ENCODE results near the gene ACP3. TPM values are rescaled to one million over a fixed set of nuclear protein-coding genes. Genes with fewer than 3 reads are reported as not detected.

The ACP3 gene
- polyA plus RNA-seq, 1 donor from 2014 or later = not detected

DNA sequence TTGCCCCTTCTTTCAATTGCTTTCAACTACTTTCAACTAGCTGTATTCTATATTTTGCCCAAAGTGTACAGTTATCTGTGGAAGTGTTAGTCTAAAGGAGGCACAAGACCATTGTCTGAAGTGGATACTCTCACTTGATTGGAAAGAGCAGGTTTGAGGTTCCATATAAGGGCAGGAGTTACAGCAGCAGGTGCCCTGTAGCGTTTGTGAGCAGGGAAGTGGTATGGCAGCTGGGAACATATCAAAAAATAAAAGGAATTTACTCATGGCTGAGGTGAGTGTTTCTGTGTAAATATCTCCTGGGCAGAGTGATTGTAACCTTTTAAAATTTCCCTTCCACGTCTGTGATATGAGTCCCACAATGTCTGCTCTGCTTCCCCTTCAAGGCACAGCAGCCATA lies 61.6 kb downstream of the ACP3 start:
- Histone ChIP-seq H3K79me2 (replicated peaks; ENCODE audit: insufficient read depth, low read length) (no peaks in the 10 kb centered on the region), H3K9ac (ENCODE audit: low read length) (no peak overlapping the region), H3K27ac (ENCODE audit: low read length) (no peak overlapping the region), H3K4me2 (ENCODE audit: low read length) (no peak overlapping the region), H3K9me2 (ENCODE audit: insufficient read depth, low read length) (no peaks in the 10 kb centered on the region), H3K36me3 (ENCODE audit: insufficient read depth, low read length) (no peaks in the 10 kb centered on the region), H3K4me3 (ENCODE audit: low read length) (no peak overlapping the region), H3K9me3 (ENCODE audit: low read length) (no peaks in the 10 kb centered on the region), H3K27me3 (ENCODE audit: insufficient read depth, low read depth, low read length) (no peaks in the 10 kb centered on the region), H4K20me1 (ENCODE audit: insufficient read depth) (no peaks in the 10 kb centered on the region), H2AFZ (ENCODE audit: low read depth, low read length) (no peak overlapping the region), H3F3A (ENCODE audit: insufficient read depth, low read length, poor library complexity, severe bottlenecking) (no peaks in the 10 kb centered on the region)
- TF ChIP-seq RAD21 (conservative IDR thresholded peaks at IDR 0.05) (no peak), MXI1 (conservative IDR thresholded peaks at IDR 0.05; ENCODE audit: poor library complexity, severe bottlenecking) (no peak), POLR2AphosphoS5 (IDR thresholded peaks at IDR 0.05) (no peak)

DNA sequence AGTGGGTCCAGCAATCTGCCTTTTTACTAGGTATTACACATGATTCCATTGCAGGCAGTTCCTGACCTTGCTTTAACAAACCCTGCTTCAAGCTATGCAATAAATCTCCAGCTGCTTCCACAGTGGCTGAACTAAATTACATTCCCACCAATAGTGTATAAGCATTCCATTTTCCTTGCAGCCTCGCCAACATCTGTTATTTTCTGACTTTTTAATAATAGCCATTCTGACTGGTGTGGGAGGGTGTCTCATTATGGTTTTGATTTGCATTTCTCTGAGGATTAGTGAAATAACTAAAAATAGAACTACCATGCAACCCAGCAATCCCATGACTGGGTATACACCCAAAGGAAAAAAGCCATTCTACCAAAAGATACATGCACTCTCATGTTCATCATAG lies 63.7 kb downstream of the ACP3 start:
- H3K79me2 ChIP-seq (replicated peaks; ENCODE audit: insufficient read depth, low read length) = no peaks in the 10 kb centered on the region
- H3F3A ChIP-seq (ENCODE audit: insufficient read depth, low read length, poor library complexity, severe bottlenecking) = no peaks in the 10 kb centered on the region
- no peaks in the 10 kb centered on the region for H3K9me3 ChIP-seq (ENCODE audit: low read length)
- H3K4me3 ChIP-seq (ENCODE audit: low read length) = no peak overlapping the region
- H3K9ac ChIP-seq (ENCODE audit: low read length) = no peak overlapping the region
- no peaks in the 10 kb centered on the region for H3K9me2 ChIP-seq (ENCODE audit: insufficient read depth, low read length)
- H3K27ac ChIP-seq (ENCODE audit: low read length) = no peak overlapping the region
- TF ChIP-seq POLR2AphosphoS5 (IDR thresholded peaks at IDR 0.05) (no peak), SMC3 (conservative IDR thresholded peaks at IDR 0.05; ENCODE audit: poor library complexity) (no peak), MXI1 (conservative IDR thresholded peaks at IDR 0.05; ENCODE audit: poor library complexity, severe bottlenecking) (no peak), EP300 (conservative IDR thresholded peaks at IDR 0.05; ENCODE audit: poor library complexity, severe bottlenecking) (no peak), TAF1 (IDR thresholded peaks at IDR 0.05; ENCODE audit: low read depth) (no peak), RAD21 (conservative IDR thresholded peaks at IDR 0.05) (no peak)
- TF ChIP-seq, protein P1, sequence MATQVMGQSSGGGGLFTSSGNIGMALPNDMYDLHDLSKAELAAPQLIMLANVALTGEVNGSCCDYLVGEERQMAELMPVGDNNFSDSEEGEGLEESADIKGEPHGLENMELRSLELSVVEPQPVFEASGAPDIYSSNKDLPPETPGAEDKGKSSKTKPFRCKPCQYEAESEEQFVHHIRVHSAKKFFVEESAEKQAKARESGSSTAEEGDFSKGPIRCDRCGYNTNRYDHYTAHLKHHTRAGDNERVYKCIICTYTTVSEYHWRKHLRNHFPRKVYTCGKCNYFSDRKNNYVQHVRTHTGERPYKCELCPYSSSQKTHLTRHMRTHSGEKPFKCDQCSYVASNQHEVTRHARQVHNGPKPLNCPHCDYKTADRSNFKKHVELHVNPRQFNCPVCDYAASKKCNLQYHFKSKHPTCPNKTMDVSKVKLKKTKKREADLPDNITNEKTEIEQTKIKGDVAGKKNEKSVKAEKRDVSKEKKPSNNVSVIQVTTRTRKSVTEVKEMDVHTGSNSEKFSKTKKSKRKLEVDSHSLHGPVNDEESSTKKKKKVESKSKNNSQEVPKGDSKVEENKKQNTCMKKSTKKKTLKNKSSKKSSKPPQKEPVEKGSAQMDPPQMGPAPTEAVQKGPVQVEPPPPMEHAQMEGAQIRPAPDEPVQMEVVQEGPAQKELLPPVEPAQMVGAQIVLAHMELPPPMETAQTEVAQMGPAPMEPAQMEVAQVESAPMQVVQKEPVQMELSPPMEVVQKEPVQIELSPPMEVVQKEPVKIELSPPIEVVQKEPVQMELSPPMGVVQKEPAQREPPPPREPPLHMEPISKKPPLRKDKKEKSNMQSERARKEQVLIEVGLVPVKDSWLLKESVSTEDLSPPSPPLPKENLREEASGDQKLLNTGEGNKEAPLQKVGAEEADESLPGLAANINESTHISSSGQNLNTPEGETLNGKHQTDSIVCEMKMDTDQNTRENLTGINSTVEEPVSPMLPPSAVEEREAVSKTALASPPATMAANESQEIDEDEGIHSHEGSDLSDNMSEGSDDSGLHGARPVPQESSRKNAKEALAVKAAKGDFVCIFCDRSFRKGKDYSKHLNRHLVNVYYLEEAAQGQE (IDR thresholded peaks at IDR 0.05; ENCODE audit: borderline replicate concordance) = no peak
- H3K4me2 ChIP-seq (ENCODE audit: low read length) = no peak overlapping the region
- H3K27me3 ChIP-seq (ENCODE audit: insufficient read depth, low read depth, low read length) = no peaks in the 10 kb centered on the region
- H3K36me3 ChIP-seq (ENCODE audit: insufficient read depth, low read length) = no peaks in the 10 kb centered on the region
- no peak overlapping the region for H2AFZ ChIP-seq (ENCODE audit: low read depth, low read length)
- no peaks in the 10 kb centered on the region for H4K20me1 ChIP-seq (ENCODE audit: insufficient read depth)

DNA sequence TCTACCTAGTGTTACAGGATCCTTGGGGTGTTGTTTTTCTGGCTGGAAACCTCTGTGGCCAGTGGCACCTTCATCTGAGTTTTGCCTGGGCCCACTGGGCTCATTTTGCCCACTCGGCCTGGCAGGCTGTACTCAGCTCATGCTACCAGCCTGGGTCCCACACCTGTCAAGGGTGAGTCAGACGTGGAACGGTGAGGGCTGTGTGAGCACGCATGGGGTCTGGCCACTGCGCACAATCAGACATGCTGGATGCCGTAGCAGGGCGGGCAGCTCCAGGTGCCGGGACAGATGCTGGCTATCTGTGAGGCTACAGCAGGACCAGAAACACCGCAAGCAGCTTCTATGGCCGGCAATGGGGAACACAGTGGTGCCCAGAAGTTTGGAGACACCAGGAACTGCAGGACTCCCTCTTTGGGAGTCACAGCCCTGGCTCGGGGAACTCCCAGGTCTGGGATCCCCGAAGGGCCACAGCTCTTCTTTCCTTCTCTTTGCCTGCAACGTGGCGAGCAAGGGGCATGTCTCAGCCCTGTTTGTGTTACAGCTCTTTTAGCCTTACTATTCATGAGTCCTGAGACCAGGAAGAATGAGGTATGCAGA lies 64.2 kb downstream of the ACP3 start:
- no peak overlapping the region for H3K4me3 ChIP-seq (ENCODE audit: low read length)
- no peaks in the 10 kb centered on the region for H4K20me1 ChIP-seq (ENCODE audit: insufficient read depth)
- no peaks in the 10 kb centered on the region for H3K36me3 ChIP-seq (ENCODE audit: insufficient read depth, low read length)
- no peaks in the 10 kb centered on the region for H3K9me2 ChIP-seq (ENCODE audit: insufficient read depth, low read length)
- TF ChIP-seq RAD21 (conservative IDR thresholded peaks at IDR 0.05) (no peak), EZH2 (IDR thresholded peaks at IDR 0.05; ENCODE audit: borderline replicate concordance, insufficient read depth, low read length, poor library complexity, severe bottlenecking) (no peak), TAF1 (IDR thresholded peaks at IDR 0.05; ENCODE audit: low read depth) (no peak), MXI1 (conservative IDR thresholded peaks at IDR 0.05; ENCODE audit: poor library complexity, severe bottlenecking) (no peak), EP300 (conservative IDR thresholded peaks at IDR 0.05; ENCODE audit: poor library complexity, severe bottlenecking) (no peak), SMC3 (conservative IDR thresholded peaks at IDR 0.05; ENCODE audit: poor library complexity) (no peak), POLR2AphosphoS5 (IDR thresholded peaks at IDR 0.05) (no peak)
- TF ChIP-seq, protein P2, sequence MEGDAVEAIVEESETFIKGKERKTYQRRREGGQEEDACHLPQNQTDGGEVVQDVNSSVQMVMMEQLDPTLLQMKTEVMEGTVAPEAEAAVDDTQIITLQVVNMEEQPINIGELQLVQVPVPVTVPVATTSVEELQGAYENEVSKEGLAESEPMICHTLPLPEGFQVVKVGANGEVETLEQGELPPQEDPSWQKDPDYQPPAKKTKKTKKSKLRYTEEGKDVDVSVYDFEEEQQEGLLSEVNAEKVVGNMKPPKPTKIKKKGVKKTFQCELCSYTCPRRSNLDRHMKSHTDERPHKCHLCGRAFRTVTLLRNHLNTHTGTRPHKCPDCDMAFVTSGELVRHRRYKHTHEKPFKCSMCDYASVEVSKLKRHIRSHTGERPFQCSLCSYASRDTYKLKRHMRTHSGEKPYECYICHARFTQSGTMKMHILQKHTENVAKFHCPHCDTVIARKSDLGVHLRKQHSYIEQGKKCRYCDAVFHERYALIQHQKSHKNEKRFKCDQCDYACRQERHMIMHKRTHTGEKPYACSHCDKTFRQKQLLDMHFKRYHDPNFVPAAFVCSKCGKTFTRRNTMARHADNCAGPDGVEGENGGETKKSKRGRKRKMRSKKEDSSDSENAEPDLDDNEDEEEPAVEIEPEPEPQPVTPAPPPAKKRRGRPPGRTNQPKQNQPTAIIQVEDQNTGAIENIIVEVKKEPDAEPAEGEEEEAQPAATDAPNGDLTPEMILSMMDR (IDR thresholded peaks at IDR 0.05; ENCODE audit: poor library complexity, severe bottlenecking) = no peak
- TF ChIP-seq, protein P1 (IDR thresholded peaks at IDR 0.05; ENCODE audit: borderline replicate concordance) = no peak
- H3K27me3 ChIP-seq (ENCODE audit: insufficient read depth, low read depth, low read length) = no peaks in the 10 kb centered on the region
- no peaks in the 10 kb centered on the region for H3K9me3 ChIP-seq (ENCODE audit: low read length)
- H3K4me2 ChIP-seq (ENCODE audit: low read length) = no peak overlapping the region
- no peak overlapping the region for H3K27ac ChIP-seq (ENCODE audit: low read length)
- H3K79me2 ChIP-seq (replicated peaks; ENCODE audit: insufficient read depth, low read length) = no peaks in the 10 kb centered on the region
- H2AFZ ChIP-seq (ENCODE audit: low read depth, low read length) = no peak overlapping the region
- H3F3A ChIP-seq (ENCODE audit: insufficient read depth, low read length, poor library complexity, severe bottlenecking) = no peaks in the 10 kb centered on the region
- no peak overlapping the region for H3K9ac ChIP-seq (ENCODE audit: low read length)

Data from neural cell (in vitro differentiated cells).